Omental fat pad (tissue), 4 donors: ENCODE data around the gene TAS1R2. TPM values are rescaled to one million over a fixed set of nuclear protein-coding genes. Genes with fewer than 3 reads are reported as not detected.

Experiments used
- ATAC-seq: fragments of 150-250 bp; one replicate; pipeline ENCODE4 v1.9.1; 2016; ENCODE audit warnings: mild to moderate bottlenecking, moderate library complexity; ENCODE audit not compliant: low FRiP score
- DNase-seq: peaks from one replicate; pipeline ENCODE4 v3.0.0-alpha.2; 2019; ENCODE audit warnings: low spot score
- CTCF ChIP-seq, 3 donors: fragments of 450-650 bp; IDR thresholded peaks; one replicate each; pipeline ENCODE4 v1.5.1; 2016 to 2017; ENCODE audit warnings: antibody characterized with exemption in 3 of 3, mild to moderate bottlenecking in 3 of 3, moderate library complexity in 2 of 3
- total RNA-seq, 4 donors: library from RNA; depleted of rRNA; stranded (reverse); fragments of >200 nt; gene quantifications; one replicate each; pipeline ENCODE4 v1.1.0, GENCODE V29; 2016

Gene TAS1R2
- total RNA-seq, 4 donors from 2014 or later = not detected

DNA sequence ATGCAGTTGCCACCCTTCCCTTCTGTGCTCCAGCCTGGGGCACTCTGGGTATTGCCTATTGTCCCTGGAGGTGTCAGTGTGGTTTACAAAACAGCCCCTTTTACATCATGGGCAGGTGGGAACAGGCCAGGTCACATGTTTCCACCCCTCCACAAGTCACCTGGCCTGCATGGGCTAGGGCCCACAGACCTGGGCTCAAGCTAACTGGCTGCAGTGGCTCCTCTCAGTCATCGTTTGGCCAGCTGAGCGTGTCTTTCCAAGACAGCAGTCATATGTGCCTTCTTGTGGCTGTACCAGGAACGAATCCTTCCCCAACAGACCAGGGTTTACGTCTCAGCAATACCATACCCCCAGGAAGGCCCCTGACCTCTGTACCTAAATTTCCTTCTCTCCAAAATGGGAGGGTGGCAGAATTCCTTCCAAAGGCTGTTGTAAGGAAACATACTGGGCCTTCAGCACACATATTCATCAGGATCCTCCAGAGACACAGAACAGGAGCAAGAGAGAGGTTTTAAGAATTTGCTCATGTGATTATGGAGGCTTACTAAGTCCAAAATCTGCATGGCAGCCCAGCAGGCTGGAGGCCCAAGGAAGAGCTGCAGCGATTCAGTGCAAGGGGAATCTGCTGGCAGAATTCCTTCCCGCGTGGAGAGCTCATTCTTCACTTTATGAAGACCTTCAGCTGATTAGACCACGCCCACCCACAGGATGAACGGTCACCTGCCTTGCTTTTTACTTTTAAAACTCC is 10.6 kb upstream of the TAS1R2 start:
- no peak for ATAC-seq
- DNase-seq = no peak
- no peak for TF ChIP-seq CTCF (IDR thresholded peaks at IDR 0.05)

GRCh38 chr1:18868801-18869424 is 9.5 kb upstream of the TAS1R2 start:
- DNase-seq = no peak

GRCh38 chr1:18868354-18868753 is 8.9 kb upstream of the TAS1R2 start:
- TF ChIP-seq CTCF (IDR thresholded peaks at IDR 0.05) = no peak
- no peak for ATAC-seq
- DNase-seq = no peak

More at GRCh38 chr1:18868801-18869424, 9.5 kb upstream of the TAS1R2 start:
- no peak for ATAC-seq
- TF ChIP-seq CTCF (IDR thresholded peaks at IDR 0.05) = no peak

DNA sequence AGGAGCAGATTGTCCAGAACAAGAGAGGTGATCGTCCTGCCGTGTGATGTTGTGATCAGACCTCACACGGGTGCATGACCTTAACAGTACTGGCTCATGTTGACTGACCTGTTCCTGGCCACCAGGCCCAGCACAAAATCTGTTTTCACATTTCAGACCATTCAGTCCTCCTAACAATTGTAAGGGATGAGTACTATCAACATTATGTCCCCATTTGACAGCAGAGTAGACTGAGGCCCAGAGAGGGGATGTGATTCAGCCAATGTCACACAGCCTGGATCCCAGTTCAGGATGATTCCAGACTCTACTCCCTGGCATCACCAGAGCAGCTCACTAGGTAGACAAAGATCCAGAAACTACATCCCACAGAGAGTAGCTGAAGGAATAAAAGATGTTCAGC is 7.4 kb upstream of the TAS1R2 start:
- no peak for TF ChIP-seq CTCF (IDR thresholded peaks at IDR 0.05)
- ATAC-seq = no peak
- DNase-seq = no peak

DNA sequence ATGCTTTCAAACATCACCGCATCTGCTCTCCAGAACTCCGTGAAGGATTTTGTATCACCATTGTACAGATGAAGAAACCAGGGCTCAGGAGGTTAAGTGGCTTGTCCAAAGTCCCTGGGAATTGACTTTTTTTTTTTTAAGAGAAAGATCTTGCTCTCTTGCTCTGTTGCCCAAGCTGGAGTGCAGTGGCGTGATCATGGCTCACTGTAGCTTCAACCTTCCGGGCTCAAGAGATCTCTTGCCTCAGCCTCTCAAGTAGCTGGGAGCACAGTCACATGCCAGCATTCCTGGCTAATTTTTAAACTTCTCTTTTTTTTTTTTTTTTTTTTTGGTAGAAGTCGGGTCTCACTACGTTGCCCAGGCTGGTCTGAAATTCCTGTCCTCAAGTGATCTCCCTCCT is 6.9 kb upstream of the TAS1R2 start:
- no peak for ATAC-seq
- TF ChIP-seq CTCF (IDR thresholded peaks at IDR 0.05) = no peak
- no peak for DNase-seq

- TF ChIP-seq CTCF (IDR thresholded peaks at IDR 0.05) = no peak
- DNase-seq (no peak), ATAC-seq (no peak)
These were observed 5.7 kb upstream of the TAS1R2 start for GRCh38 chr1:18865176-18865575.

- TF ChIP-seq CTCF (IDR thresholded peaks at IDR 0.05) = no peak
- no peak for ATAC-seq
- DNase-seq = no peak
These were observed 2.1 kb upstream of the TAS1R2 start for GRCh38 chr1:18861590-18861989.
